ENCODE data around the gene NCK1.

DNA sequence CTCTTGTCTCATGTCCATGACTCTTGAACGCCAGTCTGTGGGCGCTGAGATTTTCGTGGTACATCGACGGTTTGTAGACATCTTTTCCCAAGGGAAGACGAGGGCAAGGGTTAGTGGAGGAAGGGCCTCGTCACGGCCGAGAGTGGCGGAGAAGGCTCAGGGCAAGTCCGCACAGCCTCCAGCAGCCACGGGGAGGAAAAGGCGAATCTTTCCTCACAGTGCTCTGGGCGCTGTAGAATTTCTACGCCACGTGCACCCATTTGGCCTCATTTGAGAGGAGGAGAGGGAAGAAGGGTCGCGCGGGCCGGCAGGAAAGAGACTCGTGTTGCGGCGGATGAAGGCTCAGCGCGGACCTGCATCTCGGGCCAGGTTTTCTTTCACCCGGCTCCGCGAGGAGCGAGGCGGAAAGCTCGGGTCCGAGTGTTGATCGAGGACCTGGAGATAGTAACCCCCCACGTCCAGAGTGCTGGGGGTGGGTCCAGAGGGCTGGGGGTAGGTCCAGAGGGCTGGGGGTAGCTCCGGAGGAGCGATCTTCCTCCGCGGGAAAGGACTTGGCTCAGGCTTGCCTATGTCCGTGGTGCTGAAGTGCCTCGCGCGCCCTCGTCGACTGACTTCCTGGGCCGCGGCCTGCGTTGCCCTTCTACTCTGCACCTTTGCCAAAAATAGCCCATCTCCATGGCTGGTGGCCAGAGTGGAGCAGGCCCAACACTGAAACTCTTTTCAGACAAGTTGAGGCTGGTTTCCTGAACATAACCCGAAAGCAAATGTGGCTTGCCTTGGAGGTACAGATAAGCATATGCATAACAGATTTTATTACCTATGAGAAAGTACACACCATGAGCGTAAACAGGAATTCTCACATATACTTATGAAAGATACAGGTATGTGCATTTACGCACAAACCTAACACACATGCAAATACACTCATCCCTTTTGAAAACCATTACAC is 42.0 kb upstream of the NCK1 start:
- no peak for TF ChIP-seq EZH2 (IDR thresholded peaks at IDR 0.05)
- no peak for TF ChIP-seq POLR2AphosphoS5 (IDR thresholded peaks at IDR 0.05; ENCODE audit: borderline replicate concordance, low read depth, low read length)
- TF ChIP-seq FOXP2 (optimal IDR thresholded peaks at IDR 0.05; ENCODE audit: control extremely low read depth, extremely low read length, insufficient read depth): no peak

All from SK-N-MC (cell line).